Right renal pelvis (tissue), 4 donors: Measurements from ENCODE around the gene RAB11FIP4. TPM values are rescaled to one million over a fixed set of nuclear protein-coding genes. Genes with fewer than 3 reads are reported as not detected.

Source experiments
- DNase-seq, 4 donors: peaks; one replicate each; pipeline ENCODE4 v3.0.0-alpha.2; 2013; ENCODE audit warnings: low read depth in 4 of 4, low spot score in 3 of 4, missing footprints in 1 of 4
- polyA plus RNA-seq, 4 donors: library from polyadenylated mRNA; unstranded; fragments of 120-200 nt; gene quantifications; one replicate each; pipeline ENCODE4 v1.2.1, GENCODE V29; 2013; ENCODE audit not compliant: insufficient read length in 4 of 4

Gene RAB11FIP4
- polyA plus RNA-seq, 4 donors: 14.8 to 15.7 (median 15.4) TPM

DNA sequence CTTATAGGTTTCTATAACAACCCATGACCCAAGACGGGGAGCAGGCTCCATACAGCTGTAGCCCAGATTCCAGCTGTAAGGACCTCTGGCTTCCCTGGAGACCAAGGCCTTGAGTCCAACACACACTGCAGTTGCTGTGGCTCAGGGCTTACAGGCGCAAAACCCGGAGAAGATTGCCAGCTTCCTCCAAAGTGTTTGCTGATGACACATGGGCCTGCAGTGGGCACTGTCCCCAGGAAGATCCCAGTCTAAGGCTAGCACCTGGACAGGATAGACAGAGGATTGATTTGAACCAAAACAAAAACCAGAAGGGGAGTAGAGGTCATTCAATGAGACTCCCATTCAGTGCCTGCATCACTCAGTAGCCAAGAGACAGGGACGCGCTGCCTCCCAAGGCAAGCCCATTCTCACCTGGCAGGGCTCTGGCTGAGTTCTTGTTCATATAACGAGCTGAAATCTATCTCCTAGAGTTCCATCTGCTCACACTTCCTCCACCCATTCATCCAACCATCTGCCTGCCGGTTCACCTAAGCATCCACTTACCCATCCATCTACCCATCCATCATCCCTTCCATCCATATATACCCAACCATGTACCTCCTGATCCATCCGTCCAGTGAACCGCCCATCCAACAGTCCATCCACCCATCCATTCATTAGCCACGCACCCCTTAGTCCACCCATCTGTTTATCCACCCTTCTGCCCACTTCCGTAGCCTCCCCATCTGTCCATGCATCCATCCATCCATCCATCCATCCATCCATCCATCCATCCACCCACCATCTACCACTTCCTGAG, 10.2 kb downstream of the RAB11FIP4 start:
- no peak for DNase-seq

DNA sequence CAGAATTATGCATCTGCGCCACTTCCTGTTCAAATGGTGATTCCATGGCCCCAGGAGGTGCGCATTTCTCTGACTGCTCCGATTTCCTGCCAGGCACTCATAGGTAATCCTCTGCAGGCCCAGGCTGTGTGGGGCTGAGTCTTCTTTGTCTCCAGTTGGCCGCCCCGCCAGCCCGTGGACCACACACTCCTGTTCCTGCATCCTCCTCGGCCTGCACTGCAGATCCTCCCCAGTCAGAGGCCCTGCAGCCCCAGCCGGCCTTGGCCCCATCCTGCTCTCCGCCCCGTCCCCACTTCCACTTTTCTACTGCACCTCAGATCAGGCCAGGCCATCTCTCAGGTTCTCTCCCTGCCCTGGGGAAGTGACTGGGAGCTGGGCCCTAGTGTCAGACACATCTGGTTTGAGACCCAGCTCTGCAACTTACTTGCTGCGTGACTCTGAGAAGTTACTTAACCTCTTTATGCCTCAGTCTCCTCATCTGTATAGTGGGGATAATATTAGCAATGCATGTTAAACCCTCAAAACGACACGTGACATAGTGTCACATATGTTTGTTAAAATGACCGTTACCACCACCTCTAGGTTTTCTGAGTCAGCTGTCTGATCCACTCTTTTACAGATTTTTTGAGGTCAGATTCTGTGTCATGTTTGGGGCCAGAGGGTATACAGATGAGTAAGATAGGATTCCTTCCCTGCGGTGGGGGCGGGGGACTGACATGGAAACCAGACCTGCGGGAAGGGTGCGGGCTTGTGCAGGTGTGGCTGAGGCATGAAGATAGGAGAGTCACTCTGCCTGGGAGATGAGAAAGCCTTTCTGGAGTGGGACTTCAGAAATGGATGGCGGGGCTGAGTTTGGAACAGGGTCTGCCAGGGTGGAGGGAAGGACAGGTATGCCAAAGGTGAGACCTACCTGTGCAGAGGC, 12.8 kb downstream of the RAB11FIP4 start:
- no peak for DNase-seq

DNA sequence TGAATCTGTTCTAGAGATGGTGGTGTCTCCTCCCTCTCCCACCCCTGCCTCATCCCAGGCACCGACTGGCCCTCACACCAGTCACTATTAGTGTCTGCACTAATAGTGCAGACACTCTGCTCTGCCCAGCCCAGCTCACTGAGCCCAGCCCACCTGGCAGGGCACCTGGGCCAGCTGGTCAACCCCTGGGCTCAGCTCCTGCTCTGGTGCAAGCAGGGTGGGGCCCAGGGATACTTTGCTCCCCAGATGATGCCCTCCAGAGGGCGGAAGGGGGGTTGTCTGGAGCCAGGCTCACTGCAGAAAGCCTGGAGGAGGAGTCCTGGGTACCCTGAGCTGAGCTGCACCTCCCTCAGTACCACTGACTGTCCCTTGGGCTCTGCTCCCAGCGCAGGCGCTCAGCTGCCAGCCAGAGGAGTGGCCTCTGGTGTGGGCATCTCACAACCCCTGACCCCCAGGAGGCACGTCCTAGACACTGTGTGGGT, 14.5 kb downstream of the RAB11FIP4 start:
- DNase-seq: no peak

DNA sequence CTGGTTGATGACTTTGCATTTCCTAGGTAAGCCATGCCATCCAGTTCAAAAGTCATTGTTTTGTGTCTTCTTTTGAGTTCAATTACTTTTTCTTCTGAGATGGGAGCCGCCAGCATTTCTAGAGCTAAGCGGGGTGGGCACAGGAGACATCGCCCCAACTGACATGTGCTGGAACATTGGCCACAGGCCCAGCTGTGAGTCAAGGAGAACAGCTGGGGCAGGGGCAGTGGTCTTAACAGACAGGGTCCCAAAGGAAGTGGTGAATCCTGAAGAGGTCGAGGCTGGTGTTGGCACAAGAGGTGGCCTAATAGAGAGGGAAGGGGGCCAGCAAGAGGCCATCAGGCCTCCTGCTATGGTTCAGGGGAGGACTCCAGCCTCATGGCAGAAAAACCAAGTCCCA, 17.1 kb downstream of the RAB11FIP4 start:
- no peak for DNase-seq

DNA sequence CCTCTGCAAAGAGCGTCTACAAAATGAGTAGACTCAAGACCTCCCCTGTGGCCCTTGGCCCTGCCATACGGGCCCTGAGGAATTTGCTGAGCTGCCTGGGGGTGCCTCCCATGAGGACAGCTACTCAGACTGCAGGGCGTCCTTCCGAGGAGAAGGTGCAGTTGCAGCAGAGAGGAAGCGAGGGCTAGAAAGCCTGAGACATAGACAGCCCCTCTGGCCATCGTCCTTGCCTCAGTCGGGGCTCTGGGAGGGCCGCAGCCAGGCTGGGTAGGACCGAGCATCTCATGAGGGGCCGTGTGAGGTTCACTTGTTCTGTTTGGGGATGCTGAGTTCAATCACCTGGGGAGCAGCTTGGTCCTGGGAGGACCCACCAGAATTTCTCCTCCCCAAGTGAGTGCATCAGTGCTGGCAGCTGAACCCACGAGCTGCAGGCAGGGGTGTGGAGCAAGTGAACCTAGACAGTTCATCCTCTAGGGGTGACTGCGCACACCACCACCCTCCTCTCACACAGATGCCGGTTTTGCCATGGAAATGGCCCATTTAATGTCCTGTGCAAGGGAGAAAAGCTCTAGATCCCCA, 20.3 kb downstream of the RAB11FIP4 start:
- no peak for DNase-seq

DNA sequence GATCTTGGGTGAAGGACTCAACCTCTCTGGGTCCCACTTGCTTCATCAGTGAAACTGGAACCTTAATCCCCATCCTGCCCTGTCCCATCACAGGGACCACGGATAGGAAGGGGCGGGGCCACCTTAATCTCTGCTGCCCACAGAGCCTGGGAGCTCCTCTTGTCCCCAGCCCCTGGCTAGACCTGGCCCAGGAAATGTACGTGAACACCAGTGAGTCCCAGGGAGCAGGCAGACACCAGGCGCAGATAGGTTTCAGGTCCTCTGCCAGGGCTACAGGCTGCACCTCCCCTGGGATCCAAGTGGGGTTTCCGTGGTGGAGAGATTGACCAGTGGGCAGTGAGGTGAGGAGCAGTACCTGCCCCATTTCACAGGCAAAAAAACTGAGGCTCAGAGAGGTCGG, 21.0 kb downstream of the RAB11FIP4 start:
- no peak for DNase-seq

DNA sequence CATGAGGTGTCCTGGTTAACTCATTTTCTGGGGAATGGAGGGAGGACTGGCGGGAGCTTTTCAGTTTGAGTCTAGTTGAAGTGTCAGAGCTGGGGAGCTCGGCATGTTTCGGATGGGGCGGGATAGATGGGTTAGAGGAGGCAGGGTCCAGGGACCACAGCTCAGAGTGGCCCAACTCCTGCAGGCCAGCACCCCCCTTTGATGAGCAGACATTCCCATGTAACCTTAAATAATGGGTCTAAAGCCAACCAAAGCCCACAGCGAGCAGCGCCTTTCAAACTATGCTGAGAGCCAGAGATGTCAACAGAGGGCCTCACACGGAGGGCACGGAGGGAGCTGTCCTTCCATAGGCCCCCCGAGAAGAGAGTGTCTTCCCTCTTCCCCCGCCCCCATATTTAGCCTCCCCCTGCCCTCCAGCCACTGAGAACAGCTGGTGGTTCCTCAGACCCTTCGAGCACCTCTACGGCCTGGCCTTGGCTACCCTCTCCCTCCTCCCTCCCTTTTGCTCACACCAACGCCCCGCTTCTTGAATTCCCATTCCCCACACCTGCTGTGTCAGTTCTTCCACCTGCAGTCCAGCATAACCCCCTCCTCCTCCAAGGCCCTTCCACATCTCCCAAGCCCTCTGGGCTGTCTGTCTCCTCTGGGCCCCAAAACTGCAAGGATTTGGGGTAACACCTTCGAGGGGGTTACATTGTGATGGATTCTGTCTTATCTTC, 21.8 kb downstream of the RAB11FIP4 start:
- no peak for DNase-seq

DNA sequence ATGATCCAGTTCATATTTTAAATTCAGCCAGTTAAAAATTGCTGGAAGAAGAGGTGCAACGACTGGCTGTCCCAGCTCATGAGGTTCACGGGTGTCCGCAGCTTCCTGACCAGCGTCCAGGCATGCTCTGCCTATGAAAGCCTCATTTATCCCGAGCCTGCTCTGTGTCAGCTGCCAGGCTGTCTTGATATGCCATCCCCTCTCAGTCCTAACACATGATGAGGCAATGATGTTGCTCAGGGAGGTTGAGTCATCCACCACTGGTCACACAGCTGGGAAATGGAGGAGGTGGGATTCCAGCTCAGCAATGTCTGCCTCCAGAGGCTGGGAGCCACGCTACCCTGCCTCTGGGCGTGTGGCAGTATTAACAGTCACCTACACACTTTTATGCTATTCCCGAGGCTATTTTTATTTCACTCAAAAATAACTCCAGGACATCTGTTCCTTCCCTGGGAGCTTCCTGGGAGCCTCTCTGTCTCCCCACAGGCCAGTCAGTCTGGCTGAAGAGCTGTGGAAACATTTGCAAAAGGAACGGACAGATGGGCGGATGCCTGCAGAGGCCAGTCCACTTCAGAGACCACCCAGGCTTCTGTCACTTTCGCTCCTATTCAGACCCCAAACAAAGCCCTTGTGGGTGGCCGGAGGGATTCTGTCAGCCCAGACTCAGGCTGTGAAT, 22.5 kb downstream of the RAB11FIP4 start:
- DNase-seq: no peak

DNA sequence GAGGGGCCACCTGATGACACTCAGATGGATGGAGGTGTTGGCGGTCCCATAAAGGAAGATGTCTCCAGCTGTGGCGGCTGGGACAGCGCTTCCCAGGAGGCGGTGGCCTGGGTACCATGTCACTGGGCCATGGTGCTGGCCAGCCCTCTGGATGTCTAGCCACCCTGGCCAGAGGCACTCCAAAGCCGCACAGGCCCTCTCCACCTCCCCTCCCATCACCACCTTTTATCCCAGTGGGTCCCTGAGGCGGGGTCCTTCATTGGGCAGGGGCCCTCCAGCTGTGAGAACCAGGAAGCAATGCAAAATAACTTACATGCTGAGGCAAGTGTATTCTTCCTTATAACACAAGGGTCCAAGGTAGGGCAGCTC, 23.1 kb downstream of the RAB11FIP4 start:
- DNase-seq: no peak

DNA sequence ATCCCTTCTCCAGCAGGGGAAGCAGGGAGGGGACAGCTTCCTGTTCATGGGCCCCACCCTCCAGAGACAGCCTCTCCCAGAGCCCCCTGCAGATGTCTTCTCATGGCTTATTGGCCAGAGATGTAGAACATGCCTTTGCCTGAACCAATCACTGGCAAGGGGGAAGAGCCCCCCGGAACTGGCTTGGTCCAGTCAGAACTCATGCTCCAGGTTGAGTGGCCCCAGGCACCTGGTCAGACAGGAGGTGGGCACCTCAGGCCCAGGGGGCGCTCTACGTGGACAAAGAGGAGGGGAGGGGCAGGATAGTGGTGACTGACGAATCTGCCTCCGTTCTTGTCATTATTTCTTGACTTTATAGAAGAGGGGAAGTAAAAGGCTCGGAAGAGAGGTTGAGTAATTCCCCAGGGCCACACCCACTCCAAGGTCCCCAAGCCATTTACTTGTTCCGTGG, 23.6 kb downstream of the RAB11FIP4 start:
- no peak for DNase-seq

DNA sequence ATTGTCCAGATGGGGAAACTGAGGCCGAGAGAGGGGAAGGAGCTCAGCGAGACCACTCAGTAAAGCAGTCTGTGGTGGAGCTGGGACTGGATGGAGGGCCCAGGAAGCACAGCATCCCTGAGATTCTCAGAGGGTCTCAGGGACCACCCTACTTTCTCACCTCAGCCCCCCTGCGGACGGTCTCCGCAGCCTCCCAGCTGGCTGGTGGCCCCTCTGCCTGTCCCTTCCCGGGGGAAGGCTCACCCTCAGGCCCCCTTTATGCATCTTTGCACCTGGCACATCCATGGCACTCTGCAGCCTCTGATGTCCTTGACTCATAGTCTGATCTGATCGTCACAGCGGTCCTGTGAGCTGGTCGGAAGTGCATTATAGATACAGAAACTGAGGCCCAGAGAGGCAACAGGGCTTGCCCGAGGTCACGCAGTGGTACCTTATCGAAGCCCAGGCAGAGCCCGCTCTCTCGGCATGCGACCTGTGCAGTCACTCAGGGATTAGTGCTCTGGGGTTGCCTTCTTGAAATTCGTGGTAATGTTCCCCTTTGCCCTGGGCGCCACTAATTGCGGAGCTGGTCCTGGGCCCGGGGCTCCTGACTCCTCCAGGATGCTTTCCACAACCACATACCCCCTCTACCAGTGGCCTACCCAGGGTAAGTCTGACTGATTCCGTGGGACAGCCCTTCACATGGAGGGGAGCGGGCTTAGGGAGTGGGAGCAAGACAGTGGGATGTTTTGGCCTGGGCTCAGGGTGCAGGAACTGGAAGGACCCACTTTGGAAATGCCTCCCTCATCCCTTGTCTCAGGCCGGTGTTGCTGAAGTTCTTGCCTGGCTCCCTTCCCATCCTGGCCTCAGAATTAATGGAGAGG, 24.4 kb downstream of the RAB11FIP4 start:
- DNase-seq: no peak

DNA sequence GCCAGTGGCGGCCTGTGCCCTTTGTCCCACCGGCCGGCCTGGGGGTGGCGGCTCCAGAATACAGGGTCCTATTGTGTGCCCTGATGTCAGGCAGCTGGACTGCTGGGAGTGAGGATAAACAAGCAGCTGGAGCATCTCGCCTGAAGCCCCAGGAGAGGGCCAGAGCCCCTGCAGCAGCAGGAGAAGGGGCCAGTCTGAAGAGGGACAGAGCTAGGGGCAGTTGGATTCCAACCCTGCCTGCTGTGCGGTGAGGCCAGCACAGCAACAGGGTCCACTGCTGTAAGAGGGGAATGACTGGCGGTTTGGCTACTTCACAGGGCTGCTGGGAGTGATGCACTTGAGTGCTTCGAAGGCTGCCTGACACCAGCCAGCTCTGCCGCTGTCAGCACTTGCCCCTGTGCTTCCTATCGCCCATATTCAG, 25.0 kb downstream of the RAB11FIP4 start:
- no peak for DNase-seq

DNA sequence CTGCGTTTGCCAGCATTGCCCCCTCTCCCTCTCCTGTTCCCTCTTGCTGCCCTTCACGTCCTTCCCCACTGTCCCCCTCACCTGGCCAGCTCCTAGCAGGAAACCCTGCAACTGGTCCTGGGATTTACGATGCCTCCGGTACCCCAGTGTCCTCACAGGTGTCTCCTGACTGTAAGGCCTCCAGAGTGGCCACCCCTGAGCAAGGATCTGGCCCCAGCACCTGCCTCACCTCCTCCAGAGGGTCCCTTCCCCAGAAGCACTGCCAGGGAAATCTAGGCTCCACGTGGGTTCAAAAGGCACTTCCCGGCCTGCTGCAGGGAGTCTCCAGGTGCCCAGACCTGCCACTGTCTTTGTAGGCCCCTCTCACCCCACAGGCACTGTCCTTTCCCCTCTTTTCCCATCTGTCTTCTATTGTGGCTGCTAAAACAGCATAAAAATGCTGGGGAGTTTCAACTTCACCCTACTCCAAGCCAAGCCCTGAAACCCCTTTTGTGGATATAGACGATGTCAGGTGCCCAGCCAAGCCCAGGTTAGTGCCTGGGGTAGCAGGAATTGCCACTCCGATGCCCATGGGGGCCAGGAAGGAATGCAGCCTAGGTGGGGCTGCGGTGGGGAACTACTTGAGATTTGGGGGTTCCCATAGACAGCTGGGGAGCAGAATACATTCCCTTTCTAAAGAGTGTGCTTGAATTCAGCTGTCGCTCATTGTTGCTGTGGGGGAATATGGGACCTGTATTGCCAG, 25.7 kb downstream of the RAB11FIP4 start:
- no peak for DNase-seq

DNA sequence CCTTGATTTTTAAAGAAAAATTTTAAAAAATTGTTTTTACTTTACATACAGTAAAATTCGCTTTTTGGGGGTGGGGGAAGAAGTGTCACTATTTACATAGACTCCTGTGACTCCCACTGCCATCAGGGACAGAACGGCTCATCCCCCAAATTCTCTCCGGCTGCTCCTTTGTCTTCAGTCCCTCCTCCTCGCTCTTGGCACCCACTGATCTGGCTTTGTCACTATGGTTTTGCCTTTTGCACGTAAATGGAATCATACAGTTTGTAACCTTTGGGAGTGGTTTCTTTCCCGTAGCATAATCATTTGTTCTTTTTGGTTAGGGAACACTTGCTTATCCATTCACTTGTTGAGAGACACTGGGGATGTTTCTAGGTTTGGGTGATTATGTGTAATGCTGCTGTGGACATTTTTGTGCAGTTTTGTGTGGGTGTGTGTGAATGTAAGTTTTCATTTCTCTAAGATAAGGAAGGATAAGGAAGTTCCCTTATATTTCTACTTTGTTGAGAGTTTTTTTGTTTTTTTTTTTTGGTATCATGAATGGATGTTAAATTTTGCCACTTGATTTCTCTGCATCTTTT, 27.4 kb downstream of the RAB11FIP4 start:
- DNase-seq: no peak

DNA sequence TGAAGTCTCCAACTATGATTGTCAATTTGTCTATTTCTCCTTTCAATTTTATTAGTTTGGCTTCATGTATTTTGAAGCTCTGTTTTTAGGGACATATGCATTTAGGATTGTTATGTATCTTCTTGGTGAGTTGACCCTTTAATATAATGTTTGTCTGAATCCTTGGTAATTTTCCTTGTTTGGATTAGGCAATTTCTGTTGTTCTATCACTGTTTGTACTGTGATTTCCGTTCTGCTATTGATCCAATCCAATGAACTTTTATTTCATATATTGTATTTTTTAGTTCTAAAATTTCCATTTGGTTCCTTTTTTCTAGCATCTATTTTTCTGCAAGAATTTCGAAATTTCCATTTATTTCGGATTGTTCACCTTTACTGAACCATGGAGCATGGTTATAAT, 31.0 kb downstream of the RAB11FIP4 start:
- DNase-seq: no peak

DNA sequence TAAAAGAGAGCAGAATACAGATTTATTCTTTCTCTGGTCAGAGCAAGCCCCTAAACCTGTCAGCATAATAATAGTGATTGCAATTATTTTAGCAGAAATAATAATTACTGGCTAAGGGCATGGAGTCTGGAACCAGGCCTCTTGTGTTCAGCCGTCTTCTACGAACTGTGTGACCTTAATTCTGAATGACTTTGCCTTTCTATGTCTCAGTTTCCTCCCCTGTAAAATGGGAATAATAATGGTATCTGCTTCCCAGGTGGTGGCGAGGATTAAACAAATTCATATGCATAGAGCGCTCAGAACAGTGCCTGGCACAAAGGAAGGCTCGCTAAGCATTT, 33.4 kb downstream of the RAB11FIP4 start:
- DNase-seq: no peak

DNA sequence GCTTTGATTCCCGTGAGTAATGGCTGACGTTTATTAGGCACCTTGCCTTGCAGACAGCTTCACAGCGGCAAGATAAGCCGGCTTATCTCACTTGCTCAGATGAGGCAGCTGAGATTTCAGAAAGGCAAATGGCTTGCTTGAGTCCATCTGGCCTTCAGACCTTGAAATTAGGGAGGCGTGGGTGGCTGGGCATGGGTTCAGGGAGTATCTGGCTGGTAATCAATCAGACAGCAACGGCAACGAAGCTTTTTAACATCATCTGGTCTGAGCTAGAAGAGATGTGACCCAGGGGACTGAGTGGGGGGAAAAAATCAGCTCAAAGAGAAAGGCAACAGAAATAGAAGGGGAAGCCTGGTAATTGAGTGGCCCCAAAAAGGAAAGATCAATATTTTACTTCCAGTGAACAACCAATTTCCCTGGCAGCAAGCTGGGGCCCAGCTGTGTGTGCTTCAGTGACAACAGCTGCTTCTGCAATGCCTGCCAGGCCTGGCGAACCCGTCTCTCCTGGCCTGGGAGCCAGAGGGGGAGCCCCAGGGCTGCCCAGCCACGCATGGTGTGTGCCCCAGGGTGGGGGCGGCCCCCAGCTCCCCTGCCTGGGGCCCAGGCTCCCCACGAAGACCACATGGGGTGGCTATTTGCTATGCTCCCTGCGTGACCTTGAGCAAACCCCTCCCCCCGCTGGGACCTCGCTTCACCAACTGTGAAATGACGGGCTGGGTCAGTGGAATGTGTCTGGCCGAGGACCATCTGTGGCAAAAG, 34.0 kb downstream of the RAB11FIP4 start:
- DNase-seq: no peak
